ENCODE measurements around the gene MRC2.

GRCh38 chr17:62629556-62630364 lies 2.3 kb downstream of the MRC2 start:
- TF ChIP-seq CTCF (IDR thresholded peaks at IDR 0.05; ENCODE audit: borderline replicate concordance, extremely low read depth, low read length, poor library complexity, severe bottlenecking), result no peak
- no peak for TF ChIP-seq EZH2 (IDR thresholded peaks at IDR 0.05; ENCODE audit: borderline replicate concordance, low read depth, low read length, severe bottlenecking)
